RPMI8226 (cell line): ENCODE data around the gene AKR1E2.
"Not testable (repeated sequence)": the region's sequence is repeated elsewhere in the genome, so short reads cannot be mapped to it uniquely, and the experiment has no call there.

Source experiments
- DNase-seq: peaks from one replicate; pipeline ENCODE4 v3.0.0-alpha.2; 2015

AKR1E2 gene

DNA sequence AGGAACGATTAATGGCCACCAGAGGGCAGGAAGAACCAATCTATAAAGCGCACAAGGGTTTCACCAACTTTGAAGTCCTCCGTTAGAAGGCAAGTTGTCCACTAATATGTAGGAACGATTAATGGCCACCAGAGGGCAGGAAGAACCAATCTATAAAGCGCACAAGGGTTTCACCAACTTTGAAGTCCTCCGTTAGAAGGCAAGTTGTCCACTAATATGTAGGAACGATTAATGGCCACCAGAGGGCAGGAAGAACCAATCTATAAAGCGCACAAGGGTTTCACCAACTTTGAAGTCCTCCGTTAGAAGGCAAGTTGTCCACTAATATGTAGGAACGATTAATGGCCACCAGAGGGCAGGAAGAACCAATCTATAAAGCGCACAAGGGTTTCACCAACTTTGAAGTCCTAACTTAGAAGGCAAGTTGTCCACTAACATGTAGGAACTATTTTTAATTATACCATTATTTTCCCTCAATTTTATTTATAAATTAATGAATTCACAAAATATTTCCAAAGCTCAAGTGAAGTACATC lies 10.3 kb upstream of the AKR1E2 start:
- not testable (repeated sequence) for DNase-seq

- DNase-seq: no peak
Measured at GRCh38 chr10:4816966-4817365, 9.0 kb upstream of the AKR1E2 start.

DNA sequence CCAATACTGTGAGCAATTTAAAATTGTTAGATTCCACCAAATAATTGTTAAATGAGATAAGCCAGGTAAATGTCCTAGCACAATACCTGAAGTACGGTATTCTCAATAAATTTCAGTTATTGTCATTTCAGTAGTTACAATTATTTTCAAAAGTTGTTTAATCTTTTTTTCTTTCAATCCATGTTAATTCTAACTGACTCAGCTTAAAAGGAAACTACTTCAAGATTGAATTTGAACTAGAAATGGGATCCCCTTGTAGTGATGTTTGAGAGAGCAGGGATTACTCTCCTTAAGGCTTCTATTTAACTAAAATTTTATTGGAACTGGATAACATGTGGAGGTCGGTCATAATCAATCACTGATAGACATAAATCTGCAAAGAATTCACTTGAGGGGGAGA lies 6.9 kb upstream of the AKR1E2 start:
- no peak for DNase-seq

- no peak for DNase-seq
Measured at GRCh38 chr10:4819707-4820106, 6.3 kb upstream of the AKR1E2 start.

- no peak for DNase-seq
Measured at GRCh38 chr10:4820804-4821401, 5.1 kb upstream of the AKR1E2 start.

GRCh38 chr10:4822208-4822607 lies 3.8 kb upstream of the AKR1E2 start:
- DNase-seq: no peak

DNA sequence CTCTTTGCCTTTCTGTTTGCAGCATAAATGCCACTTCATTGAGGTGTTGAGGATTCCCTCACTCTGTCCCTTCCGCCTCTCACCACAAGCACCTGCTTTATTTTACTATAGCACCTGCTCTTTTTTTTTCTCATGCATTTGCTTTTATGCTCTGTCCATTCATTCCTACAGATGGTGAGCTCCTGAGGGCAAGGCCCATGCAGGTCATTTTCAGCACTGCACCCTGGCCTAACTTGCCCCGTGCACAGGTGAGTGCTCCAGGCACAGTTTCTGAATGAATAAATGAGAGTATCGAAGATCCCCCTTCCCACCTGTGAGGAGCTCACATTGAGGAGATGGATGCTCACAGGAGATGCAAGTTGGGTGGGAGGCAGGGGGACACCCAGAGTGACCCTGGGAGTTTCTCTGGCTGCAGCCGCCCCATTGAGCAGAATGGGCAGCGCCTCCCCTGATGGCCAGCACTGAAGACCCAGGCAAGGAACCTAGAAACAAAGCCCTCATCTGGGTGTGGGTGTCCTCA lies 1.2 kb upstream of the AKR1E2 start:
- no peak for DNase-seq

- DNase-seq: no peak
Measured at GRCh38 chr10:4825456-4825867, 545 bp upstream of the AKR1E2 start.

DNA sequence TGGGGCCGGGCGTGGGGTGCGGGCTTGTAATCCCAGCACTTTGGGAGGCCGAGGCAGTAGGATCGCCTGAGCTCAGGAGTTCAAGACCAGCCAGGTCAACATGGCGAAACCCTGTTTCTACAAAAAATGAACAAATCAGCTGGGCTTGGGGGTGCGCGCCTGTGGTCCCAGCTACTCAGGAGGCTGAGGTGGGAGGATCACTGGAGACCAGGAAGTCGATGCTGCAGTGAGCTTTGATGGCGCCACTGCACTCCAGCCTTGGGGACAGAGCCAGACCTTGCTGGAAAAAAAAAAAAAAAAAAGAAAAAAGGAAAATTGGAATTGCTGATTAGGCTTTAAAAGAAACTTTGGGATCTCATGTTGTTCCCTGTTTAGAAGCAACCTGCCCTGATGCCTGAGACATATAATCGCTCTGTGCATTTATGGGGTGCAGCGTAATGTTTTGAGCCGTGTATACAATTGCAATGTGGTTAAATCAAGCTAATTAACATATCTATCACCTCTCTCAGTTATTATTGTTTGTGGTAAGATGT lies 851 bp downstream of the AKR1E2 start:
- DNase-seq: no peak

- no peak for DNase-seq
Measured at GRCh38 chr10:4828005-4828404, 2.0 kb downstream of the AKR1E2 start.

- no peak for DNase-seq
Measured at GRCh38 chr10:4830551-4830950, 4.5 kb downstream of the AKR1E2 start.

DNA sequence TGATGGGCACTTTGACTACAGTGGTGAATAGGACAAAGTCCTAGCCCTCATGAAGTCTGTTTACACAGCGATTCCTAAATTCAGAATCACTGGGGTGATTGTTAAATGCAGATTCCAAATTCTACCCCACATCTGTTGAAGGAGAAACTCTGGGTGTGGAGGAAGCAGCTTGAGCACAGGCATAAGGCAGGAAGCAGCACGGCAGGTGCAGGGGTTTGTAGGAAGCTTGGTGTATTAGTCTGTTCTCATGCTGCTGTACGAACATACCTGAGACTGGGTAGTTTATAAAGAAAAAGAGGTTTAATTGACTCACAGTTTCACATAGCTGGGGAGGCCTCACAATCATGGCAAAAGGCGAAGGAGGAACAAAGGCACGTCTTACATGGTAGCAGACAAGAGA lies 5.1 kb downstream of the AKR1E2 start:
- DNase-seq: no peak

GRCh38 chr10:4833286-4833685 lies 7.3 kb downstream of the AKR1E2 start:
- DNase-seq: no peak

DNA sequence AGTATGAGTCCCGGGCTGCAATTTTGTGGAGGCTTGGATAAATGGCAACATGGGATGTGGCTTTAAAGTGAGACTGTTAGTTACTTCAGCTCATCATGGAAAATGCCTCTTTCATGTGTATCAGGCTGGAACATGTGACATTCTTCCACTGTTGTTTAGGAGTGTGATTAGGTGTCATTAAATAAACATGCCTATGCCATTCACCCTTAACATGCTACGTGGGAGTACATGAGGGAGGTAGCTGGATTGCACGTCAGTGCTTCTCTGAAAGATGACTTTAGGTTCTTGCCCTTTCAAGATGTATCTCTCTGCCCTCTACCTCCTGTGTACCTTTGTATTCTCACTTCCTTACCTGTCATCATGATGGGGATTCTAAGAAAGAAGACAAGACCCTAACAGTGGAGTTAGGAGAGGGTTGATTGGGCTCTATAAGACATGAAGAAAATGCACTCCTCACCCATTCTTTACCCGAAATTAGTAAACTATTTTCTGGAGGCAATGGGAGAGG lies 8.9 kb downstream of the AKR1E2 start:
- no peak for DNase-seq

GRCh38 chr10:4835494-4835918 lies 9.5 kb downstream of the AKR1E2 start:
- DNase-seq: no peak

- DNase-seq: no peak
Measured at GRCh38 chr10:4836416-4836969, 10.5 kb downstream of the AKR1E2 start.

GRCh38 chr10:4837551-4837950 lies 11.5 kb downstream of the AKR1E2 start:
- DNase-seq: no peak

GRCh38 chr10:4838743-4839142 lies 12.7 kb downstream of the AKR1E2 start:
- DNase-seq: no peak

GRCh38 chr10:4839353-4839752 lies 13.3 kb downstream of the AKR1E2 start:
- DNase-seq: no peak

DNA sequence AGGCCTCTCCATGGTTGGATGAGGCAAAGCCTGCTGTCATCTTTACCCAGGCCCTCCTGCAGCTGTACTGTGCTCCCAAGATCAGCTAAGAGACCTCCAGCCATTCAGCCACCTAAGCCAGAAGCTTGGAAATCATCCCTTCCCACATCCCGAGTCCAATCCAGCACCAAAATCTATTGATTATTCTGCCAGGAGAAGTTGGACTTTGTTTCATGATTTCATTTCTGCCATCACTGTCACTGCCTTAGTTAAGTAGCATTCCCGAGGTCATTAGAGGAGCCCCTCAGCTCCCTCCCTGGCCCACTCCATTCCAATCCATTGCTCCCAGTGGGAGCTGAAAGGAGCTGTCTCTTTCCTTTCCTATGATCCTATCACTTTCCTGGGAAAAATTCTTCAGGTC lies 14.1 kb downstream of the AKR1E2 start:
- DNase-seq: no peak

DNA sequence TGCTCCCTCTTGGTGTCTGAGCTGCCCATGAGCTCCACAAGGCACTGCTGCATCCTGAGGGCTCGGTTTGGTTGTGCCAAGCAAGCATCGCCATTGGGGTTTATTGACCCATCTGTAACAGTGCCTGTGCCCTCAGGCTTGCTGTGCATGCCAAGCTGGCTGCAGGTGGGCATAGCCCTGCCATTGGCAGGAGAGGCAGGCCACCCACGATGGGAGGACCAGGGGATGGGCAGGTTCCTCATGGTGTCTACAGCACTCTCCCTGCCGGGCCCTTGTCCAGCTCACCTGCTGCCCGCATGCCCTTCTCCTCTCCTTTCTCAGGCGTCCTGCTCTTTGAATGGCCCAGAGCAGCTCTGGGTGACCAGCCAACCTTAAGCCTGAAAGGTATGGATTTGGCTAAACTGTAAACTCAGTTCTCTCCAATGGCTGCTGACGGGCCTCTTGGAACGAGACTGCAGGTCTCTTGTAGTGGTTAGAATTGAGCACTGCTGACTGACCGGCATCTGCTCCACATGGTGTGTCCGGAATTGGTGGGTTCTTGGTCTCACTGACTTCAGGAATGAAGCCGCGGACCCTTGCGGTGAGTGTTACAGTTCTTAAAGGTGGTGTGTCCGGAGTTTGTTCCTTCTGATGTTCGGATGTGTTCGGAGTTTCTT lies 17.6 kb downstream of the AKR1E2 start:
- no peak for DNase-seq

- DNase-seq: no peak
Measured at GRCh38 chr10:4844864-4845263, 18.9 kb downstream of the AKR1E2 start.

GRCh38 chr10:4845766-4846165 lies 19.8 kb downstream of the AKR1E2 start:
- DNase-seq: no peak

DNA sequence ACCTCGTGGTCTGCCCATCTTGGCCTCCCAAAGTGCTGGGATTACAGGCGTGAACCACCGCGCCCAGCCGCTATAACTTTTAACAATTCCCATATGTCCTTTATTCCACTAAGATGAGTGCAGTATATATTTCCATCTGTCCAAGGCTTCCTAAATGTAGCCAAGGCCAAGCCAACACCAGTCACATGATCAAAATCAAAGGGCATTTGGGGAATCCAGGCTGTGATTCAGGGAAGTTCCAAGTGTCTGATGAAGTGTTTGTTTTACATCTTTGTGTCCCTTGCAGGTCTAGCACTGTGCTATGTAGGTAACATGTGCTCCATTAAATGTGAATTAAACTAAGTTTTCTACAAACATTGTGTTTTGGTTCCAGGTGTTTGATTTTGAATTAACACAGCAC lies 20.8 kb downstream of the AKR1E2 start:
- no peak for DNase-seq
